Caco-2 (cell line): ENCODE measurements around the gene DPT. TPM values are rescaled to one million over a fixed set of nuclear protein-coding genes. Genes with fewer than 3 reads are reported as not detected.

Source experiments
- BruUV-seq: library from RNA; stranded (reverse); fragments of 400-500 nt; replicated peaks from 2 replicates; lab custom pipeline; 2021; lab: Mats Ljungman, UMichigan
- CTCF ChIA-PET: fragments of 300-600 bp; sonication (Branson Sonifier 250); formaldehyde crosslinking; loops from one replicate; lab custom pipeline; 2022; ENCODE audit warnings: antibody characterized with exemption; lab: Charles Lee
- POLR2A ChIA-PET: fragments of 300-600 bp; sonication (Branson Sonifier 250); formaldehyde crosslinking; loops from one replicate; lab custom pipeline; 2022; ENCODE audit warnings: antibody characterized with exemption; lab: Charles Lee
- DNase-seq, 2 experiments: peaks; one replicate each; pipeline versions ENCODE4 v3.0.0 to v3.0.0-alpha.2; 2020 to 2022
- H3K27me3 ChIP-seq: replicated peaks from 2 replicates; pipeline ENCODE4 v1.6.0; 2011; ENCODE audit warnings: low read length; ENCODE audit not compliant: control insufficient read depth, insufficient read depth
- H3K36me3 ChIP-seq: 2 replicates; pipeline ENCODE4 v1.5.1; 2011; ENCODE audit warnings: low read length; ENCODE audit not compliant: control insufficient read depth, insufficient read depth
- H3K4me1 ChIP-seq: fragments of 250-450 bp; sonication (Bioruptor Pico); 2 replicates; pipeline ENCODE4 v1.5.1; 2020; ENCODE audit warnings: mild to moderate bottlenecking
- H3K4me3 ChIP-seq: 2 replicates; pipeline ENCODE4 v1.5.1; 2011; ENCODE audit warnings: low read depth, mild to moderate bottlenecking, control low read depth, low read length
- H3K9me3 ChIP-seq: fragments of 250-450 bp; sonication (Bioruptor Pico); 2 replicates; pipeline ENCODE4 v1.5.1; 2020; ENCODE audit warnings: mild to moderate bottlenecking, moderate library complexity
- H3K27ac Mint-ChIP-seq: one replicate; pipeline ENCODE4 v1.8.0; 2022; ENCODE audit warnings: mixed read lengths; ENCODE audit not compliant: unreplicated experiment
- H3K27me3 Mint-ChIP-seq: one replicate; pipeline ENCODE4 v1.8.0; 2022; ENCODE audit warnings: mixed read lengths; ENCODE audit not compliant: insufficient read depth, unreplicated experiment
- H3K36me3 Mint-ChIP-seq: one replicate; pipeline ENCODE4 v1.8.0; 2022; ENCODE audit warnings: mild to moderate bottlenecking, mixed read lengths; ENCODE audit not compliant: insufficient read depth, unreplicated experiment
- H3K4me1 Mint-ChIP-seq: one replicate; pipeline ENCODE4 v1.8.0; 2022; ENCODE audit warnings: low read depth, mixed read lengths; ENCODE audit not compliant: unreplicated experiment
- H3K4me3 Mint-ChIP-seq: one replicate; pipeline ENCODE4 v1.8.0; 2022; ENCODE audit warnings: mild to moderate bottlenecking, moderate library complexity, mixed read lengths; ENCODE audit not compliant: unreplicated experiment
- H3K9me3 Mint-ChIP-seq: one replicate; pipeline ENCODE4 v1.8.0; 2022; ENCODE audit warnings: mixed read lengths; ENCODE audit not compliant: unreplicated experiment
- CTCF ChIP-seq, 2 experiments: fragments of 200-600 bp in 1 of 2; IDR thresholded peaks; 1 replicate in 1 of 2; 2 replicates in 1 of 2; pipeline versions ENCODE4 v1.5.1 to v1.8.0; 2011 to 2022; ENCODE audit warnings: antibody characterized with exemption in 1 of 2, control low read depth in 1 of 2, inconsistent platforms in 1 of 2, low read depth in 1 of 2, low read length in 1 of 2, mild to moderate bottlenecking in 1 of 2, moderate library complexity in 1 of 2; ENCODE audit not compliant: insufficient read depth in 1 of 2, severe bottlenecking in 1 of 2, unreplicated experiment in 1 of 2
- intact Hi-C: fragments of 100-400 bp; cut with micrococcal nuclease; formaldehyde crosslinking; loops from one replicate; pipeline ENCODE4 v1.10.0; 2022; ENCODE audit not compliant: unreplicated experiment
- total RNA-seq: library from RNA; stranded (reverse); gene quantifications from 2 replicates; pipeline ENCODE4 v1.2.3, GENCODE V29; 2022

The DPT gene
- total RNA-seq, 1 experiment from 2014 or later: not detected

- TF ChIP-seq CTCF (IDR thresholded peaks at IDR 0.05; ENCODE audit: insufficient read depth in 1 of 2, low read depth in 1 of 2, low read length in 1 of 2, severe bottlenecking in 1 of 2, unreplicated experiment in 1 of 2): no peak
- BruUV-seq: no TSS peak
- CTCF ChIA-PET: no interaction called here
Measured at GRCh38 chr1:168720839-168721238, 8.2 kb downstream of the DPT start.

GRCh38 chr1:168719306-168720111 lies 9.5 kb downstream of the DPT start:
- no TSS peak for BruUV-seq
- no peaks in the 10 kb centered on the region for H3K36me3 Mint-ChIP-seq
- POLR2A ChIA-PET: no interaction called here
- H3K27me3 Mint-ChIP-seq: no peaks in the 10 kb centered on the region
- no peaks in the 10 kb centered on the region for H3K9me3 Mint-ChIP-seq
- DNase-seq: no peak
- no peaks in the 10 kb centered on the region for H3K9me3 ChIP-seq
- H3K4me3 ChIP-seq: no peak overlapping the region
- no peaks in the 10 kb centered on the region for H3K4me1 Mint-ChIP-seq
- H3K4me1 ChIP-seq: no peaks in the 10 kb centered on the region
- no peaks in the 10 kb centered on the region for H3K27me3 ChIP-seq
- no peak overlapping the region for H3K4me3 Mint-ChIP-seq
- H3K27ac Mint-ChIP-seq: no peak overlapping the region
- CTCF ChIA-PET: no interaction called here
- intact Hi-C loops: no loop called here
- no peak for TF ChIP-seq CTCF (IDR thresholded peaks at IDR 0.05; ENCODE audit: insufficient read depth in 1 of 2, low read depth in 1 of 2, low read length in 1 of 2, severe bottlenecking in 1 of 2, unreplicated experiment in 1 of 2)
- H3K36me3 ChIP-seq: no peaks in the 10 kb centered on the region

More at GRCh38 chr1:168720839-168721238, 8.2 kb downstream of the DPT start:
- H3K27me3 ChIP-seq: no peaks in the 10 kb centered on the region
- no peak overlapping the region for H3K4me3 ChIP-seq
- DNase-seq: no peak
- H3K4me1 ChIP-seq: no peaks in the 10 kb centered on the region
- H3K27me3 Mint-ChIP-seq: no peaks in the 10 kb centered on the region
- H3K4me1 Mint-ChIP-seq: no peaks in the 10 kb centered on the region
- POLR2A ChIA-PET: no interaction called here
- no peak overlapping the region for H3K4me3 Mint-ChIP-seq
- intact Hi-C loops: no loop called here
- no peaks in the 10 kb centered on the region for H3K36me3 Mint-ChIP-seq
- H3K9me3 Mint-ChIP-seq: no peaks in the 10 kb centered on the region
- no peak overlapping the region for H3K27ac Mint-ChIP-seq
- H3K9me3 ChIP-seq: no peaks in the 10 kb centered on the region
- no peaks in the 10 kb centered on the region for H3K36me3 ChIP-seq

- Histone ChIP-seq H3K9me3 (no peaks in the 10 kb centered on the region), H3K36me3 (no peaks in the 10 kb centered on the region), H3K4me3 (no peak overlapping the region), H3K4me1 (no peaks in the 10 kb centered on the region), H3K27me3 (no peaks in the 10 kb centered on the region)
- no TSS peak for BruUV-seq
- Mint-ChIP-seq H3K9me3 (no peaks in the 10 kb centered on the region), H3K27me3 (no peaks in the 10 kb centered on the region), H3K36me3 (no peaks in the 10 kb centered on the region), H3K27ac (no peak overlapping the region), H3K4me3 (no peak overlapping the region), H3K4me1 (no peaks in the 10 kb centered on the region)
- CTCF ChIA-PET: no interaction called here
- POLR2A ChIA-PET: no interaction called here
- no peak for DNase-seq
- no peak for TF ChIP-seq CTCF (IDR thresholded peaks at IDR 0.05; ENCODE audit: insufficient read depth in 1 of 2, low read depth in 1 of 2, low read length in 1 of 2, severe bottlenecking in 1 of 2, unreplicated experiment in 1 of 2)
- intact Hi-C loops: no loop called here
Measured at GRCh38 chr1:168717906-168718891, 10.8 kb downstream of the DPT start.
